Activated naive CD8-positive, alpha-beta T cell treated with anti-CD3 and anti-CD28 coated beads, Interleukin-2, amount 10 ng/mL, durations not matched to agents 7 days and 5 days (primary cell): ENCODE results near the gene SERP2. TPM values are rescaled to one million over a fixed set of nuclear protein-coding genes. Genes with fewer than 3 reads are reported as not detected.

Experiments used
- ATAC-seq: fragments of 150-1000 bp; cut with Tn5 transposase; one replicate; pipeline ENCODE4 v1.10.0; 2021; ENCODE audit warnings: low read depth, moderate library complexity
- POLR2A ChIA-PET: fragments of 350-600 bp; sonication (Branson Sonifier 250); formaldehyde crosslinking; loops from one replicate; lab custom pipeline; 2021; ENCODE audit warnings: antibody characterized with exemption; lab: Charles Lee
- DNase-seq: peaks from one replicate; pipeline ENCODE4 v3.0.0; 2021
- H3K27ac Mint-ChIP-seq: one replicate; pipeline ENCODE4 v1.8.0; 2022; ENCODE audit warnings: mild to moderate bottlenecking, mixed read lengths
- H3K27me3 Mint-ChIP-seq: one replicate; pipeline ENCODE4 v1.8.0; 2022; ENCODE audit warnings: mild to moderate bottlenecking, moderate library complexity, mixed read lengths
- H3K36me3 Mint-ChIP-seq: one replicate; pipeline ENCODE4 v1.8.0; 2021; ENCODE audit warnings: mild to moderate bottlenecking, mixed read lengths
- H3K4me1 Mint-ChIP-seq: one replicate; pipeline ENCODE4 v1.8.0; 2021; ENCODE audit warnings: mixed read lengths
- H3K4me3 Mint-ChIP-seq: one replicate; pipeline ENCODE4 v1.8.0; 2022; ENCODE audit warnings: mild to moderate bottlenecking, moderate library complexity, mixed read lengths
- H3K9me3 Mint-ChIP-seq: one replicate; pipeline ENCODE4 v1.8.0; 2021; ENCODE audit warnings: mixed read lengths
- total RNA-seq, 2 experiments: library from RNA; stranded (reverse); gene quantifications; one replicate each; pipeline ENCODE4 v1.2.3, GENCODE V29; 2021

The SERP2 gene
- total RNA-seq, 2 experiments from 2014 or later = 0.54 TPM; not detected in 1

DNA sequence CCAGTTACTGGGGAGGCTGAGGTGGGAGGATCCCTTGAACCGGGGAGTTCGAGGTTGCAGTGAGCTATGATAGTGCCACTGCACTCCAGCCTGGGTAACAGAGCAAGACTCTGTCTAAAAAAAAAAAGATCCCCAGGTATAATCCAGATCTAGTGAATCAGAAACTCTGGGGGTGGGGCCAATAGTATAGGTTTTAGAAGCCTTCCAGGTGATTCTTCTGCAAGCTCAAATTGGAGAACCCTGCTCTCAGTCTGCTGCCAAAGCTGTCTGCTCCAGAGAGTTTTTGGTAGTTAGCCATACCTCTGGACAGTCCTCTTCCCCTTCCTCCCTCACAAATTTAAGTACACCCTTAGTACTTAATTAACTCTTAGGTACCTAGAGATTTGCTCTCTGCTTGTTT is 28.0 kb downstream of the SERP2 start:
- no peak for DNase-seq
- Mint-ChIP-seq H3K27ac (no peak overlapping the region), H3K27me3 (peaks cover 6% of the 10 kb centered on the region)

DNA sequence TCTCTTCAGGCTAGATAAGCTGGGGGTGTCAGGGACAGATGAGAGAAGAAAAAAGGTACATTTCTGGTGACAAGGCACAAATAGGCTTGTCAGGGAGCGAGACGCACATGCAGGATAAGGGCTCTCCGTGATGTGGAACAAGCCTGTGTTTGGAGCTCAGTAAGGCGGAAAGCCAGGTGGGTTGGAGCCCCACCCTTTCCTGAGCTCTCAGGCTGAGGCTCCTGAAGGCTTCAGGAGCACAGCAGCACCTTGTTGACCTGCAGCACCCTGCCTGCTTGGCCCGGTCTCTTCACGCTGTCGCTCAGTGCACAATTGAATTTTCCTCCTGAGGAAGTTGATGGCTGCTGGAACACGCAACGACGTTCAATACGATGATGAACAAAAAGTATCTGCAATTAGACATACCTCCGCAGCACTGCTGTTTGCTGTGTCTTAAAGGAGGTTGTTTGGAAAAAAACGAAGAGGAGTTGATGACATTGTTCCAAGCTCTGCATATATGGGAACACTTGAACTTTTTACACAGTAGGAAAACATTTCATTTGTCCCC is 29.3 kb downstream of the SERP2 start:
- no peaks in the 10 kb centered on the region for H3K4me1 Mint-ChIP-seq
- no peaks in the 10 kb centered on the region for H3K9me3 Mint-ChIP-seq
- no peak overlapping the region for H3K27ac Mint-ChIP-seq
- H3K4me3 Mint-ChIP-seq = no peak overlapping the region
- POLR2A ChIA-PET = no interaction called here
- peaks cover 6% of the 10 kb centered on the region for H3K27me3 Mint-ChIP-seq
- no peaks in the 10 kb centered on the region for H3K36me3 Mint-ChIP-seq
- ATAC-seq (no peak), DNase-seq (no peak)

More for the DNA sequence above, 28.0 kb downstream of the SERP2 start:
- H3K4me3 Mint-ChIP-seq = no peak overlapping the region
- no peaks in the 10 kb centered on the region for H3K36me3 Mint-ChIP-seq
- POLR2A ChIA-PET = no interaction called here
- no peaks in the 10 kb centered on the region for H3K9me3 Mint-ChIP-seq
- no peak for ATAC-seq
- H3K4me1 Mint-ChIP-seq = no peaks in the 10 kb centered on the region

DNA sequence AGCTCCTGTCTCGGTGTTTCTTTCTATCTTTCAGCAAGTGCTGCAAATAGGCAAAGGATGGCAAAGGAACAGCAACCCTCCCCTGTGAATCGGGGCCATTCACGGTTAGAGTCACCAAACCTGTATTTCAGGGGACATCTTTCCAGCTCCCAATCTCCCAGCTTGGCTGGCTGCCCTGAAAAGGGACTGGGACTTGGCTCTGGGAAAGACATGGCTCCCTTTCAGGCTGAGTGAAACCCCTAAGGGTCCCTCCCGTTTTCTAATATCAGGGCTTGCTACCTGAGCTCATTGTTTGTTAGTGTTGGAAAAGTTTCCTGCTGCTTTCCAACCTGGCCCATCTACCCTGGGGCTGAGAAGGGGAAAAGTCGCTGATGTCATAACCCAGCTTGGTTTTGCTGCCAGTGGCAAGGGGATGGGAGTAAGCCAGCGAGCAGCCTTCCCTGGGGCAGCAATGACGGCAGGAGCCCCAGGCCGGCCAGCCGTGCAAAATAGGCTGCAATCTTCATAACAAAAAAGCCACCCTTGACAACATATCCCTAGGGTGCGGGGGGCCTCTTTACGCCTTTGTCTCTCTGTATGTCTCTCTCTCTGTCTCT is 29.9 kb downstream of the SERP2 start:
- Mint-ChIP-seq H3K27ac (no peak overlapping the region), H3K4me1 (no peaks in the 10 kb centered on the region), H3K4me3 (no peak overlapping the region), H3K36me3 (no peaks in the 10 kb centered on the region), H3K9me3 (no peaks in the 10 kb centered on the region), H3K27me3 (peaks cover 6% of the 10 kb centered on the region)
- POLR2A ChIA-PET = no interaction called here
- ATAC-seq (no peak), DNase-seq (no peak)

GRCh38 chr13:44404261-44405132 is 30.9 kb downstream of the SERP2 start:
- Mint-ChIP-seq H3K36me3 (no peaks in the 10 kb centered on the region), H3K9me3 (no peaks in the 10 kb centered on the region), H3K4me1 (no peaks in the 10 kb centered on the region), H3K27ac (no peak overlapping the region), H3K27me3 (peaks cover 6% of the 10 kb centered on the region), H3K4me3 (no peak overlapping the region)
- no peak for DNase-seq
- ATAC-seq = no peak
- POLR2A ChIA-PET = no interaction called here

GRCh38 chr13:44406617-44407016 is 33.0 kb downstream of the SERP2 start:
- H3K27me3 Mint-ChIP-seq = peaks cover 6% of the 10 kb centered on the region
- H3K4me1 Mint-ChIP-seq = peaks cover 2% of the 10 kb centered on the region
- DNase-seq = no peak
- H3K9me3 Mint-ChIP-seq = no peaks in the 10 kb centered on the region
- POLR2A ChIA-PET = no interaction called here
- H3K4me3 Mint-ChIP-seq = no peak overlapping the region
- no peak for ATAC-seq
- H3K27ac Mint-ChIP-seq = no peak overlapping the region
- H3K36me3 Mint-ChIP-seq = no peaks in the 10 kb centered on the region

DNA sequence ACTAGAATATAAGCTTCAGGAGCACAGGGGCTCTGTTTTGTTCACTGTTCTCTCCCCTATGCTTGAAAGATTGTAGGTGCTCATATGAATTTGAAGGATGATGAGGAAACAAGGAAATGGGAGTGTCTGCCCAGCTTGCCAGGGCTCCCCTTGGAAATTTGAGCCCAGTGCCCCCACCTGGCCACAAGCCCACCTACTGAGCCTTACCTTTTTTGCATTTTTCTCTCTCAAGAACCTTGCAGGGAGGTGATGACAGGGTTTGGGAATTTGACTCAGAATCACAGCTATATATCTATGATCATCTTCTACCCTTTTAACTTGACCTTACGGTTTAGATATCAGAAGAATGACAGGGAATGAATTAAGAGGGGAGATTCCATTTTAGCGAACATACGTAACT is 33.8 kb downstream of the SERP2 start:
- DNase-seq (no peak), ATAC-seq (no peak)
- Mint-ChIP-seq H3K9me3 (no peaks in the 10 kb centered on the region), H3K27ac (no peak overlapping the region), H3K4me1 (peaks cover 6% of the 10 kb centered on the region), H3K36me3 (no peaks in the 10 kb centered on the region), H3K27me3 (peaks cover 6% of the 10 kb centered on the region), H3K4me3 (no peak overlapping the region)
- POLR2A ChIA-PET = no interaction called here

- no peak overlapping the region for H3K4me3 Mint-ChIP-seq
Measured at GRCh38 chr13:44407891-44408290, 34.3 kb downstream of the SERP2 start.

GRCh38 chr13:44409595-44409994 is 36.0 kb downstream of the SERP2 start:
- Mint-ChIP-seq H3K27ac (no peak overlapping the region), H3K36me3 (no peaks in the 10 kb centered on the region), H3K4me1 (peaks cover 8% of the 10 kb centered on the region), H3K9me3 (no peaks in the 10 kb centered on the region), H3K27me3 (peaks cover 7% of the 10 kb centered on the region), H3K4me3 (no peak overlapping the region)
- POLR2A ChIA-PET = no interaction called here
- ATAC-seq (no peak), DNase-seq (no peak)

More at GRCh38 chr13:44407891-44408290, 34.3 kb downstream of the SERP2 start:
- Mint-ChIP-seq H3K36me3 (no peaks in the 10 kb centered on the region), H3K27me3 (peaks cover 6% of the 10 kb centered on the region), H3K4me1 (peaks cover 6% of the 10 kb centered on the region), H3K9me3 (no peaks in the 10 kb centered on the region), H3K27ac (no peak overlapping the region)
- DNase-seq (no peak), ATAC-seq (no peak)
- POLR2A ChIA-PET = no interaction called here

DNA sequence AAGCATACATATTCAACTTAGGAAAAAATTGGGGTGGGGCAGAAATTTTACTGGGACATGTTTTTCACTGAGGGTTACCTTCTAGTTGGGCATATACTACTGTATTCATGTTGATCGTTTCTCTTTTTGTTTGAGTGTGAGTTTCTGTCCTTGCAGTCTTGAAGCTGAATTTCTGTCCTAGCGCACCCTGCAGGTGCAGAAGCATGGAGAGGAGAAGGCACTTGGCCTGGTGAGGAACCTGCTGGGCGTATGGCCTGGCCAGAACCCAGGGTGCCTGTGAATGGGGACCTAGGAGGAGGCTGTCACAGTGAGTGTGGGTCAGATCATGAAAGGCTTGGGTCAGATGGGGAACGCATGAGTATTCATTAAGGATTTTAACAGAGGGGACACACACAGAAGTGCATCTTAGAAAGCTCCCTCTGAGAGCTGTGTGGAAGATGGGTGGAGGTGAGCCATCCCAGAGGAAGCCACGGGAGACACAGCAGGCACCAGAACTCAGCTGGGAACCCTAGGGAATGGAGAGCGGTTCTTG is 36.8 kb downstream of the SERP2 start:
- Mint-ChIP-seq H3K27me3 (peaks cover 6% of the 10 kb centered on the region), H3K4me1 (peaks cover 8% of the 10 kb centered on the region), H3K36me3 (no peaks in the 10 kb centered on the region), H3K27ac (no peak overlapping the region), H3K9me3 (no peaks in the 10 kb centered on the region), H3K4me3 (no peak overlapping the region)
- ATAC-seq (no peak), DNase-seq (no peak)
- POLR2A ChIA-PET = no interaction called here

GRCh38 chr13:44411841-44412240 is 38.2 kb downstream of the SERP2 start:
- POLR2A ChIA-PET = no interaction called here

DNA sequence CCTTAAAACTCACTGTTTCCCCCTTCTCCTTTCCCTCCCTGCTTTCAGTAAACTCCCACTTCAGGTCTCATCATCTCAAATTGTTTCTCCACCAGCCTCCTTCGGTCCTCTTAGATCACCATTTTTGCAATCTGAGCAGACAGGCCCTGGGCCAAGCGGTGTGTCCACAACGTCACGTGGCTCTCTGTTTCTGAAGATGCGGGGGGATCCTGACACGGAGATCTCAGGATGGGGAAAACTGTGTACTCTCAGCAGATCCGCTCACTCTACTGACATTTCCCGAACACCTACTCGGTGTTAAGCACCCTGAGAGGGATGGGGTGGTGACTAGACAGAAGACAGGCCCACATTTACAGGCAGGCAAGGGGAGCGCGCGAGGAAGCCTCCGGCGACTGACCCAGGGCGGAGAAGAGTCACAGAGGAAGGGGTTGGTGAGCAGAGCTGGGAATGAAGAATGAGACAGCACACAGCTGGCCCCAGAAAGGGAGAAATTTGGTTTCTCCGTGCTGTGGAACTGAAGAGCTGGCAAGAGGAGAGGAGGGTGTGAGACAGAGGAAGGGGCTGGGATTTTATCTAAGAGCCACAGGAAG is 38.8 kb downstream of the SERP2 start:
- no peaks in the 10 kb centered on the region for H3K9me3 Mint-ChIP-seq
- no peak for ATAC-seq
- POLR2A ChIA-PET = no interaction called here
- H3K4me1 Mint-ChIP-seq = peaks cover 8% of the 10 kb centered on the region
- H3K27ac Mint-ChIP-seq = no peak overlapping the region
- DNase-seq = no peak
- no peak overlapping the region for H3K4me3 Mint-ChIP-seq
- H3K27me3 Mint-ChIP-seq = peaks cover 2% of the 10 kb centered on the region
- no peaks in the 10 kb centered on the region for H3K36me3 Mint-ChIP-seq

More at GRCh38 chr13:44411841-44412240, 38.2 kb downstream of the SERP2 start:
- Mint-ChIP-seq H3K4me1 (peaks cover 8% of the 10 kb centered on the region), H3K36me3 (no peaks in the 10 kb centered on the region), H3K9me3 (no peaks in the 10 kb centered on the region), H3K27me3 (peaks cover 2% of the 10 kb centered on the region), H3K4me3 (no peak overlapping the region), H3K27ac (no peak overlapping the region)
- DNase-seq (no peak), ATAC-seq (no peak)

- H3K27me3 Mint-ChIP-seq = peaks cover 2% of the 10 kb centered on the region
- DNase-seq = no peak
- no peak overlapping the region for H3K4me3 Mint-ChIP-seq
- no peak overlapping the region for H3K27ac Mint-ChIP-seq
- POLR2A ChIA-PET = no interaction called here
- peaks cover 8% of the 10 kb centered on the region for H3K4me1 Mint-ChIP-seq
- no peaks in the 10 kb centered on the region for H3K36me3 Mint-ChIP-seq
- ATAC-seq = no peak
- H3K9me3 Mint-ChIP-seq = no peaks in the 10 kb centered on the region
Measured at GRCh38 chr13:44413095-44413494, 39.5 kb downstream of the SERP2 start.

GRCh38 chr13:44414716-44415115 is 41.1 kb downstream of the SERP2 start:
- Mint-ChIP-seq H3K4me3 (peak overlapping the region; percentile 52), H3K27me3 (peaks cover 2% of the 10 kb centered on the region), H3K27ac (no peak overlapping the region), H3K9me3 (no peaks in the 10 kb centered on the region), H3K4me1 (peaks cover 8% of the 10 kb centered on the region), H3K36me3 (no peaks in the 10 kb centered on the region)
- DNase-seq (no peak), ATAC-seq (no peak)
- POLR2A ChIA-PET = no interaction called here
